Esophagus squamous epithelium (tissue), 5 donors: ENCODE results near the gene SMYD3. TPM values are rescaled to one million over a fixed set of nuclear protein-coding genes. Genes with fewer than 3 reads are reported as not detected.

Experiments used
- DNase-seq: peaks from one replicate; lab custom pipeline; 2025; lab: John Stamatoyannopoulos, UW
- H3K27ac ChIP-seq, 4 donors: fragments of 200-600 bp; sonication (generic); one replicate each; pipeline ENCODE4 v1.5.1; 2016 to 2019; ENCODE audit warnings: mild to moderate bottlenecking in 1 of 4
- H3K27me3 ChIP-seq, 4 donors: fragments of 200-600 bp; sonication (generic); 1 replicate in 3 of 4; 2 replicates in 1 of 4; pipeline versions ENCODE4 v1.5.1 to v1.6.0; 2017 to 2021; ENCODE audit warnings: antibody characterized with exemption in 1 of 4
- H3K36me3 ChIP-seq, 3 donors: fragments of 200-600 bp; sonication (generic); one replicate each; pipeline ENCODE4 v1.5.1; 2016 to 2019
- H3K4me1 ChIP-seq, 3 donors: fragments of 200-600 bp; sonication (generic); one replicate each; pipeline ENCODE4 v1.5.1; 2017 to 2019
- H3K4me3 ChIP-seq, 4 donors: fragments of 200-600 bp; sonication (generic); 1 replicate in 3 of 4; 2 replicates in 1 of 4; pipeline ENCODE4 v1.5.1; 2016 to 2019; ENCODE audit warnings: mild to moderate bottlenecking in 2 of 4, moderate library complexity in 1 of 4
- H3K9me3 ChIP-seq, 3 donors: fragments of 200-600 bp; sonication (generic); one replicate each; pipeline ENCODE4 v1.5.1; 2016 to 2019
- CTCF ChIP-seq, 6 experiments: fragments of 450-650 bp in 4 of 6; fragments of 200-600 bp in 2 of 6; sonication (generic) in 2 of 6; IDR thresholded peaks; one replicate each; pipeline ENCODE4 v1.5.1; 2016 to 2019; ENCODE audit warnings: antibody characterized with exemption in 6 of 6, mild to moderate bottlenecking in 4 of 6, moderate library complexity in 4 of 6
- POLR2A ChIP-seq, 4 donors: fragments of 450-650 bp; IDR thresholded peaks; one replicate each; pipeline ENCODE4 v1.6.1; 2017; ENCODE audit warnings: antibody characterized with exemption in 4 of 4, mild to moderate bottlenecking in 4 of 4, moderate library complexity in 3 of 4
- WGBS, 2 donors: methylation state at CpG; one replicate each; pipeline ENCODE4 v1.1.5; 2018; 5-methylcytosine and 5-hydroxymethylcytosine counted together
- intact Hi-C: fragments of 100-400 bp; cut with DNase I; formaldehyde crosslinking; loops from one replicate; pipeline ENCODE4 v1.15.0; 2022
- total RNA-seq, 4 donors: library from RNA; depleted of rRNA; stranded (reverse); fragments of >200 nt; gene quantifications; one replicate each; pipeline ENCODE4 v1.1.0, GENCODE V29; 2016
- donor health status: DM: yes; HTN: yes; CAD: no.

Gene SMYD3
- total RNA-seq, 4 donors from 2014 or later, result 8.4 to 15.8 (median 11.5) TPM

GRCh38 chr1:246147524-246148461 lies 359.3 kb downstream of the SMYD3 start:
- no peak overlapping the region for H3K27ac ChIP-seq
- 95 to 100% methylated on average over 1 to 7 of the region's 29 CpGs for whole genome bisulfite sequencing, 2 donors
- TF ChIP-seq CTCF (IDR thresholded peaks at IDR 0.05) (no peak), POLR2A (IDR thresholded peaks at IDR 0.05) (no peak)
- no peak overlapping the region for H3K4me3 ChIP-seq
- H3K36me3 ChIP-seq, result no peaks in the 10 kb centered on the region
- no peaks in the 10 kb centered on the region for H3K4me1 ChIP-seq
- intact Hi-C loops, result no loop called here
- no peak for DNase-seq
- peaks cover 0 to 5% (median 0%) of the 10 kb centered on the region in 3 donors for H3K9me3 ChIP-seq
- H3K27me3 ChIP-seq, result no peaks in the 10 kb centered on the region

- Histone ChIP-seq H3K4me3 (no peak overlapping the region), H3K4me1 (peaks cover 0 to 4% (median 0%) of the 10 kb centered on the region in 3 donors), H3K27me3 (no peaks in the 10 kb centered on the region), H3K27ac (no peak overlapping the region), H3K9me3 (peaks cover 0 to 5% (median 0%) of the 10 kb centered on the region in 3 donors), H3K36me3 (no peaks in the 10 kb centered on the region)
- WGBS, 2 donors, result 94 to 95% methylated on average over 14 to 19 of the region's 25 CpGs
- TF ChIP-seq POLR2A (IDR thresholded peaks at IDR 0.05) (no peak), CTCF (IDR thresholded peaks at IDR 0.05) (no peak)
- intact Hi-C loops, result no loop called here
- DNase-seq, result no peak
Observed at GRCh38 chr1:246146804-246147523, 360.1 kb downstream of the SMYD3 start.

GRCh38 chr1:246145900-246146299 lies 361.2 kb downstream of the SMYD3 start:
- H3K9me3 ChIP-seq, result peaks cover 0 to 5% (median 0%) of the 10 kb centered on the region in 3 donors
- DNase-seq, result no peak
- H3K36me3 ChIP-seq, result no peaks in the 10 kb centered on the region
- no peak for TF ChIP-seq POLR2A (IDR thresholded peaks at IDR 0.05)
- no peak for TF ChIP-seq CTCF (IDR thresholded peaks at IDR 0.05)
- H3K4me1 ChIP-seq, result peaks cover 0 to 4% (median 0%) of the 10 kb centered on the region in 3 donors
- H3K27ac ChIP-seq, result no peak overlapping the region
- H3K27me3 ChIP-seq, result no peaks in the 10 kb centered on the region
- H3K4me3 ChIP-seq, result no peak overlapping the region
- intact Hi-C loops, result no loop called here
- 90 to 92% methylated on average over 4 of the region's 4 CpGs for WGBS, 2 donors

GRCh38 chr1:246144931-246145330 lies 362.1 kb downstream of the SMYD3 start:
- TF ChIP-seq CTCF (IDR thresholded peaks at IDR 0.05), result no peak
- no peak for TF ChIP-seq POLR2A (IDR thresholded peaks at IDR 0.05)
- H3K4me3 ChIP-seq, result no peak overlapping the region
- peaks cover 0 to 5% (median 0%) of the 10 kb centered on the region in 3 donors for H3K9me3 ChIP-seq
- no peak overlapping the region for H3K27ac ChIP-seq
- peaks cover 0 to 8% (median 2%) of the 10 kb centered on the region in 3 donors for H3K4me1 ChIP-seq
- DNase-seq, result no peak
- no peaks in the 10 kb centered on the region for H3K36me3 ChIP-seq
- intact Hi-C loops, result no loop called here
- 95 to 98% methylated on average over 3 of the region's 3 CpGs for WGBS, 2 donors
- H3K27me3 ChIP-seq, result no peaks in the 10 kb centered on the region
